GM21786 (cell line): ENCODE measurements around the gene CPPED1.

Experiments
- ATAC-seq: cut with Tn5 transposase; IDR thresholded peaks from one replicate; pipeline ENCODE4 v1.9.1; 2021; ENCODE audit not compliant: unreplicated experiment

Gene CPPED1

GRCh38 chr16:12653820-12654392 is 149.8 kb downstream of the CPPED1 start:
- ATAC-seq = no peak

GRCh38 chr16:12652924-12653323 is 150.8 kb downstream of the CPPED1 start:
- ATAC-seq = no peak

DNA sequence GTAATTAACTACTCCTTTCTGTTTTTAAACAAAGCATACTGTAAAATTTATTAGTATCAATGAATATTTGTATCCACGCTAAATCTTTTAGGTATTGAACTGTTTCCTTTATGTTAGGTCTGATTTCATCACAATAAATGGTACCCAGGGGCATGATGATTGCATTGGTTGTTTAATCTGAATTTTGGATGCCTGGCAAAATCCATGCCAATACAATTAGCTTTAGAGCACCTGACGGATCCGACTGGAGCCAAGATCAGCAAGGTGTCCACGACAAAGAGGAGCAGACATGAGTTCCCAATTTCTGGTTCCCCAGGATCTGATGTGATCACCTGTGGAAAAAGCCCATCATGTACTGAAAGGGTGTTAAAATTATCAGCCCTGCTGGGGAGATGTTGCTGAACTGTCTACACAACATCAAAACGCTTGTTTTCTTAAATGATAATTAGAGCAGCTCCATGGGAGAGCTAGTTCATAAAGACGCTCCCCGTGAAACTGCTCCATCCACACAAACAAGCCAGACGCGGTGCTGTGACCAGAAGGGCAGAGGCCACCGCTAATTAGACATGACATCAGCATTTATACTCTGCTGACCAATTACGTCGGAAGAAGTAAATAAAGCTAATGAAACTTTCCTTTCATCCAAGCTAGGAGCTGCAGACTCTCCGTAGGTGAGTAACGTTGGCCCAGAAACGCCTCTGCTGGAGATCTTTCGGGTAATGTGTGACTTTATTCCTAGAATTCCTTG is 151.7 kb downstream of the CPPED1 start:
- no peak for ATAC-seq

- no peak for ATAC-seq
These were observed 154.3 kb downstream of the CPPED1 start for GRCh38 chr16:12649356-12649755.

- no peak for ATAC-seq
These were observed 157.0 kb downstream of the CPPED1 start for GRCh38 chr16:12646490-12647274.

GRCh38 chr16:12646098-12646489 is 157.6 kb downstream of the CPPED1 start:
- no peak for ATAC-seq

- ATAC-seq = no peak
These were observed 160.6 kb downstream of the CPPED1 start for GRCh38 chr16:12643034-12643455.

- no peak for ATAC-seq
These were observed 164.6 kb downstream of the CPPED1 start for GRCh38 chr16:12639044-12639443.

GRCh38 chr16:12637002-12637401 is 166.7 kb downstream of the CPPED1 start:
- ATAC-seq = no peak

DNA sequence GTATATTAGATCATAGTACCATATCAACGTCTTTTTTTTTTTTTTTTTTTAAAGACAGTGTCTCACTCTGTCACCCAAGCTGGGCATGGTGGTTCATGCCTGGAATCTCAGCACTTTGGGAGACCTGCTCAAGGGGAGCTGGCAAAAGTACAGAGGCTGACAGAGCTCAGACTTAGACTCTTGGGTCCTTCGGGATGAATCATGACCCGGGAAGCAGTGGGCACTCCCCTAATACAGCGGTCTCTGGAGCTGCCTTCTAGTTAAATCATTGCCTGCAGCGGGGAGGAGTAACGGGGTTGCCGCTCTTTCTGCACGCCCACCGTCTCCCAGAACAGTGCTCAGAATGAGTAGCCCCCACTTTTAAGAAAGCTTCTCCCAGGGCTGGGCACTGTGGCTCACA is 174.4 kb downstream of the CPPED1 start:
- no peak for ATAC-seq

GRCh38 chr16:12628536-12628935 is 175.2 kb downstream of the CPPED1 start:
- no peak for ATAC-seq

DNA sequence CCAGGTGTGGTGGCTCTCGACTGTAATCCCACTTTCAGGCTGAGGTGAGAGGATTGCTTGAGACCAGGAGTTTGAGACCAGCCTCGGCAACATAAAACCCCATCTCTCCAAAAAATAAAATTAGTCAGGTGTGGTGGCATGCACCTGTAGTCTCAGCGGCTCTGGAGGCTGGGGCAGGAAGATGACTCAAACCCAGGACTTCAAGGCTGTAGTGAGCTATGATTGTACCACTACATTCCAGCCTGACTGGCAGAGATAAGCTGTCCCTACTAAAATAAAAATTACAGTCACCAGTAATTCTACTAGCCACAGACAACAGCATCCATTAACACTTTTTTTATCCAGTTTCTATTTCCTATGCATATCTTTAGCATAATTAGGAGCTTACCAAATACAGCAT is 176.3 kb downstream of the CPPED1 start:
- ATAC-seq = no peak

DNA sequence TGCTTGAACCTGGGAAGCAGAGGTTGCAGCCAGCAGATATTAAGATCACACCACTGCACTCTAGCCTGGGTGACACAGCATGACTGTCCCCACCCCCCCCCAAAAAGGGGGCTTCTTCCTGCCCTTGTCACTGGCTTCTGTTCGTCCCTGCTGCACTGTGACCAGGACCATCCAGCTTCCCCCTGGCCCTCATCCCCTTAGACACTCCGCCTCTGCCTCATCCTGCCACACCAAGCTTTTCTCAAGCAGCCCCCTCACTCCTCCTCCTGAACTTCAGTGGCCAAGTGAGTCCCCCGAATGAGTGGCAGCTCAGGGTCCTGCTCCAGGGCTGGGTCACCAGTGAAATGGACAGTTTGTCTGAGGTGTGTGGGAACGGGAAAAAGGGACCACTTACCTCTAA is 177.3 kb downstream of the CPPED1 start:
- no peak for ATAC-seq

GRCh38 chr16:12625716-12626115 is 178.0 kb downstream of the CPPED1 start:
- ATAC-seq = no peak

GRCh38 chr16:12625068-12625467 is 178.6 kb downstream of the CPPED1 start:
- ATAC-seq = no peak

DNA sequence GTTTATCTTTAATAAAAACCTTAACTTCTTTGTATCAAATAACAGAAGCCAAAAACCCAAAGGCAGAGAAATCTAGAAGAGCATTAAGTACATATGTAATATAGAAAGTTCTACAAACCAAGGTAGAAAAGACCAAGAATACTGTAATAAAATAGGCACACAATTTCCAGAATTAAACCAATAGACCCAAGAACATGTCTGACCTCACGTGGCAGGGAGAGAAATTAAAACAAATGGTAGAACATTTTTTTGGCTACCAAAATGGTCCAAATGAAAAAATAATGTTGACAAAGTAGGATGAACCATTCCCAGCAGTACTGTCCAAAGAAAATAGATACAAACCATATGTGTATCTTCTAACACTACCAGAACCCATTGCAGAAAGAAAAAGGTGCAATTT is 183.5 kb downstream of the CPPED1 start:
- ATAC-seq = no peak

DNA sequence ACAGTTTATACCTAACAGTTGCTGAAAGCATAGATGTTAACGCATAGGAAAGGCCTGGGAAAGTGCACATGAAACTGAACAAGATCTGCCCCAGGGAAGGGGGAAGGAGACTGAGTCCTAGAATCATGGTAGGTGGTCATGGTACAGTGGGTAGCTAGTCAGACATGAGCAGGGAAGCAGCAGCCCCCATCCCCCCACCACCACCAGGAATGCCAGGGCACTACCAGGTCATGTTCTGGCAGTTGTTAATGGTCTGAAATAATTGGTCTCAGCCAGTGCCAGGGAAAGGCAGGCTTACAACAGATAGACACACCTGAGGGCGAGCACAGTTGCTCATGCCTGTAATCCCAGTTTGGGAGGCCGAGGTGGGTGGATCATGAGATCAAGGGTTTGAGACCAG is 185.2 kb downstream of the CPPED1 start:
- no peak for ATAC-seq

DNA sequence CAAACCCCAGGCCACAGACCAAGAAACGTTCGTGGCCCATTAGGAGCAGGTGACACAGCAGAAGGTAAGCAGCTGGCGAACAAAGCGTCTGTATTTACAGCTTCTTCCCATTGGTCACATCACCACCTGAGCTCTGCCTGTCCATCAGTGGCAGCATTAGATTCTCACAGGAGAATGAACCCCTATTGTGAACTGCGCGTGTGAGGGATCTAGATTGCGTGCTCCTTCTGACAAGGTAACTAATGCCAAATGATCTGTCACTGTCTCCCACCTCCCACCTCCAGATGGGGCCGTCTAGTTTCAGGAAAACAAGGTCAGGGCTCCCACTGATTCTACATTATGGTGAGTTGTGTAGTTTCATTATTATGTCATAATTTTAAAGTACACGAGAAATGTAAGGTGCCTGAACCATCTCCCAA is 186.3 kb downstream of the CPPED1 start:
- ATAC-seq = no peak

GRCh38 chr16:12614662-12615278 is 188.9 kb downstream of the CPPED1 start:
- ATAC-seq = no peak

- ATAC-seq = no peak
These were observed 189.6 kb downstream of the CPPED1 start for GRCh38 chr16:12613992-12614661.
